Calu3 (cell line): ENCODE measurements around the gene FYB1. TPM values are rescaled to one million over a fixed set of nuclear protein-coding genes. Genes with fewer than 3 reads are reported as not detected.

ENCODE experiments used
- BruUV-seq: library from RNA; stranded (reverse); fragments of 400-500 nt; replicated peaks from 2 replicates; lab custom pipeline; 2021; lab: Mats Ljungman, UMichigan
- CTCF ChIA-PET: fragments of 300-600 bp; sonication (Branson Sonifier 250); formaldehyde crosslinking; loops from one replicate; lab custom pipeline; 2022; ENCODE audit warnings: antibody characterized with exemption; lab: Charles Lee
- DNase-seq: peaks from one replicate; pipeline ENCODE4 v3.0.0; 2022
- H3K27ac Mint-ChIP-seq: one replicate; pipeline ENCODE4 v1.8.0; 2022; ENCODE audit warnings: mixed read lengths; ENCODE audit not compliant: unreplicated experiment
- H3K27me3 Mint-ChIP-seq: one replicate; pipeline ENCODE4 v1.8.0; 2022; ENCODE audit warnings: mixed read lengths; ENCODE audit not compliant: unreplicated experiment
- H3K36me3 Mint-ChIP-seq: one replicate; pipeline ENCODE4 v1.8.0; 2022; ENCODE audit warnings: mild to moderate bottlenecking, moderate library complexity, mixed read lengths; ENCODE audit not compliant: insufficient read depth, unreplicated experiment
- H3K4me1 Mint-ChIP-seq: one replicate; pipeline ENCODE4 v1.8.0; 2022; ENCODE audit warnings: mild to moderate bottlenecking, low read depth, mixed read lengths; ENCODE audit not compliant: unreplicated experiment
- H3K4me3 Mint-ChIP-seq: one replicate; pipeline ENCODE4 v1.8.0; 2022; ENCODE audit warnings: mild to moderate bottlenecking, low read depth, moderate library complexity, mixed read lengths; ENCODE audit not compliant: unreplicated experiment
- H3K9me3 Mint-ChIP-seq: one replicate; pipeline ENCODE4 v1.8.0; 2022; ENCODE audit warnings: low read depth, mixed read lengths; ENCODE audit not compliant: unreplicated experiment
- CTCF ChIP-seq: fragments of 200-600 bp; IDR thresholded peaks from one replicate; pipeline ENCODE4 v1.8.0; 2022; ENCODE audit warnings: antibody characterized with exemption; ENCODE audit not compliant: unreplicated experiment
- intact Hi-C: fragments of 100-400 bp; cut with micrococcal nuclease; formaldehyde crosslinking; loops from one replicate; pipeline ENCODE4 v1.10.0; 2022; ENCODE audit not compliant: unreplicated experiment
- total RNA-seq: library from RNA; stranded (reverse); gene quantifications from 2 replicates; pipeline ENCODE4 v1.2.3, GENCODE V29; 2022

Gene FYB1
- total RNA-seq, 1 experiment from 2014 or later = 42.8 TPM

GRCh38 chr5:39218482-39219402 lies 621 bp downstream of the FYB1 start:
- no peaks in the 10 kb centered on the region for H3K27me3 Mint-ChIP-seq
- H3K4me1 Mint-ChIP-seq = peaks cover 41% of the 10 kb centered on the region
- CTCF ChIA-PET = interaction anchor here (0.9 to 4.6 kb wide), 12 partner anchors 7 to 329 kb away, joined by 3 to 56 read pairs (median 5); no protein-coding TSS in a partner anchor
- no peaks in the 10 kb centered on the region for H3K9me3 Mint-ChIP-seq
- intact Hi-C loops = loop anchor here (1.0 to 10.0 kb wide), 8 partner anchors 38 to 354 kb away; partner anchors contain the start of gene DAB2
- peak overlapping the region; percentile 54 for H3K27ac Mint-ChIP-seq
- no peak for TF ChIP-seq CTCF
- DNase-seq = no peak
- peaks cover 20% of the 10 kb centered on the region for H3K36me3 Mint-ChIP-seq
- H3K4me3 Mint-ChIP-seq = peak overlapping the region; percentile 46
- BruUV-seq = TSS peak; percentile 72

GRCh38 chr5:39217365-39218281 lies 1.7 kb downstream of the FYB1 start:
- TF ChIP-seq CTCF = peak; percentile 94
- Mint-ChIP-seq H3K27ac (peak overlapping the region; percentile 11), H3K9me3 (no peaks in the 10 kb centered on the region), H3K36me3 (peaks cover 20% of the 10 kb centered on the region), H3K4me1 (peaks cover 37% of the 10 kb centered on the region), H3K4me3 (peak overlapping the region; percentile 46), H3K27me3 (no peaks in the 10 kb centered on the region)
- peak; percentile 73 for DNase-seq
- intact Hi-C loops = loop anchor here (1.0 to 10.0 kb wide), 8 partner anchors 39 to 355 kb away; partner anchors contain the start of gene DAB2
- CTCF ChIA-PET = interaction anchor here (0.9 to 4.6 kb wide), 11 partner anchors 9 to 331 kb away, joined by 3 to 56 read pairs (median 5); no protein-coding TSS in a partner anchor
- no TSS peak for BruUV-seq

- no peak overlapping the region for H3K27ac Mint-ChIP-seq
- H3K4me1 Mint-ChIP-seq = peaks cover 30% of the 10 kb centered on the region
- H3K36me3 Mint-ChIP-seq = peaks cover 15% of the 10 kb centered on the region
- TF ChIP-seq CTCF = no peak
- intact Hi-C loops = loop anchor here (5.0 to 10.0 kb wide), 4 partner anchors 156 to 356 kb away; partner anchors contain the start of gene DAB2
- no peak for DNase-seq
- H3K4me3 Mint-ChIP-seq = no peak overlapping the region
- no TSS peak for BruUV-seq
- CTCF ChIA-PET = interaction anchor here (1.7 to 4.6 kb wide), 3 partner anchors 20 to 160 kb away, joined by 4 to 56 read pairs (median 11); no protein-coding TSS in a partner anchor
- no peaks in the 10 kb centered on the region for H3K9me3 Mint-ChIP-seq
- H3K27me3 Mint-ChIP-seq = no peaks in the 10 kb centered on the region
Observed at GRCh38 chr5:39216631-39217030, 2.7 kb downstream of the FYB1 start.

- H3K4me1 Mint-ChIP-seq = peaks cover 29% of the 10 kb centered on the region
- no peaks in the 10 kb centered on the region for H3K9me3 Mint-ChIP-seq
- H3K36me3 Mint-ChIP-seq = peaks cover 15% of the 10 kb centered on the region
- no peak for TF ChIP-seq CTCF
- intact Hi-C loops = loop anchor here (5.0 to 10.0 kb wide), 4 partner anchors 156 to 356 kb away; partner anchors contain the start of gene DAB2
- no TSS peak for BruUV-seq
- no peak overlapping the region for H3K27ac Mint-ChIP-seq
- DNase-seq = no peak
- CTCF ChIA-PET = interaction anchor here (4.6 kb wide), 1 partner anchor 68 kb away, joined by 56 read pairs; no protein-coding TSS in a partner anchor
- H3K27me3 Mint-ChIP-seq = no peaks in the 10 kb centered on the region
- H3K4me3 Mint-ChIP-seq = no peak overlapping the region
Observed at GRCh38 chr5:39215857-39216256, 3.5 kb downstream of the FYB1 start.
